GM12878 (cell line): ENCODE data around the gene NDUFS6. TPM values are rescaled to one million over a fixed set of nuclear protein-coding genes. Genes with fewer than 3 reads are reported as not detected.

ENCODE experiments used
- ATAC-seq: fragments of 200-7000 bp; cut with Tn5 transposase; 3 replicates; pipeline ENCODE4 v1.9.1; 2020; ENCODE audit warnings: mild to moderate bottlenecking, moderate library complexity
- BruUV-seq: library from RNA; stranded (reverse); fragments of 400-500 nt; replicated peaks from 2 replicates; lab custom pipeline; 2021; lab: Mats Ljungman, UMichigan
- CTCF ChIA-PET: fragments of 300-600 bp; sonication (Branson Sonifier 250); formaldehyde crosslinking; extraction: SDS; loops from one replicate; lab custom pipeline; 2021; ENCODE audit warnings: inconsistent platforms; lab: Yijun Ruan, JAX
- POLR2A ChIA-PET: fragments of 350-600 bp; formaldehyde crosslinking; extraction: SDS; loops from one replicate; lab custom pipeline; 2021; ENCODE audit warnings: inconsistent platforms; lab: Charles Lee
- RAD21 ChIA-PET: fragments of 300-600 bp; sonication (Branson Sonifier 250); formaldehyde crosslinking; loops from one replicate; lab custom pipeline; 2023; ENCODE audit warnings: antibody characterized with exemption; ENCODE audit not compliant: unreplicated experiment; lab: Charles Lee
- SMC1A ChIA-PET: fragments of 300-600 bp; sonication (Branson Sonifier 250); formaldehyde crosslinking; loops from one replicate; lab custom pipeline; 2023; ENCODE audit not compliant: unreplicated experiment, uncharacterized antibody; lab: Charles Lee
- DNase-seq: peaks from one replicate; pipeline ENCODE4 v3.0.0-alpha.2; 2011; ENCODE audit warnings: low read depth, low spot score
- FAIRE-seq: peaks from 3 replicates; lab custom pipeline; 2011; peaks lifted over from hg19 to GRCh38; lab: Jason Lieb, UNC
- H2AFZ ChIP-seq: 2 replicates; pipeline ENCODE4 v1.6.0; 2011; ENCODE audit warnings: low read depth, low read length, control low read depth; ENCODE audit not compliant: control insufficient read depth
- H3K27ac ChIP-seq: 2 replicates; pipeline ENCODE4 v1.5.1; 2011; ENCODE audit warnings: control low read depth; ENCODE audit not compliant: control insufficient read depth, insufficient read depth
- H3K27me3 ChIP-seq, 2 experiments: replicated peaks in 1 of 2; 2 replicates each; pipeline versions ENCODE4 v1.6.0 to v1.6.1; 2011; ENCODE audit warnings: low read length in 1 of 2; ENCODE audit not compliant: control insufficient read depth in 2 of 2, insufficient read depth in 2 of 2
- H3K36me3 ChIP-seq, 2 experiments: 2 replicates each; pipeline ENCODE4 v1.5.1; 2011; ENCODE audit warnings: low read length in 1 of 2; ENCODE audit not compliant: control insufficient read depth in 2 of 2, insufficient read depth in 2 of 2
- H3K4me1 ChIP-seq: 2 replicates; pipeline ENCODE4 v1.6.1; 2011; ENCODE audit warnings: mild to moderate bottlenecking, low read length, moderate library complexity, mixed read lengths; ENCODE audit not compliant: control insufficient read depth, insufficient read depth
- H3K4me2 ChIP-seq: 2 replicates; pipeline ENCODE4 v1.6.0; 2011; ENCODE audit warnings: control low read depth; ENCODE audit not compliant: control insufficient read depth, insufficient read depth
- H3K4me3 ChIP-seq: fragments of 200-600 bp; sonication (generic); 2 replicates; pipeline ENCODE4 v1.5.1; 2016
- H3K79me2 ChIP-seq: 2 replicates; pipeline ENCODE4 v1.6.0; 2011; ENCODE audit warnings: low read length; ENCODE audit not compliant: control insufficient read depth, insufficient read depth
- H3K9ac ChIP-seq: 2 replicates; pipeline ENCODE4 v1.8.0; 2011; ENCODE audit warnings: low read length, control low read depth, mixed read lengths; ENCODE audit not compliant: control insufficient read depth, insufficient read depth
- H3K9me3 ChIP-seq: replicated peaks from 3 replicates; pipeline ENCODE4 v1.5.1; 2011; ENCODE audit warnings: mild to moderate bottlenecking, low read length; ENCODE audit not compliant: control insufficient read depth, insufficient read depth
- H4K20me1 ChIP-seq: 2 replicates; pipeline ENCODE4 v1.6.0; 2011; ENCODE audit not compliant: control insufficient read depth, insufficient read depth
- EGR1 ChIP-seq, 2 experiments: IDR thresholded peaks; 1 replicate in 1 of 2; 2 replicates in 1 of 2; pipeline ENCODE4 v1.6.1; 2011 to 2012; ENCODE audit warnings: low read depth in 2 of 2, low read length in 2 of 2, borderline replicate concordance in 1 of 2, mild to moderate bottlenecking in 1 of 2, moderate library complexity in 1 of 2
- MYC ChIP-seq: IDR thresholded peaks from 2 replicates; pipeline ENCODE4 v1.6.1; 2011; ENCODE audit warnings: mild to moderate bottlenecking, low read length, moderate library complexity, inconsistent platforms; ENCODE audit not compliant: insufficient read depth, insufficient replicate concordance, insufficient read length, severe bottlenecking
- SIN3A ChIP-seq: IDR thresholded peaks from 2 replicates; pipeline ENCODE4 v1.6.1; 2012; ENCODE audit warnings: low read depth, low read length, improper control_type of control experiment
- SUPT20H ChIP-seq: IDR thresholded peaks from 2 replicates; pipeline ENCODE4 v1.6.1; 2011; ENCODE audit warnings: low read depth, mild to moderate bottlenecking, low read length, moderate library complexity, borderline replicate concordance; ENCODE audit not compliant: control insufficient read depth
- WGBS: methylation state at CpG from one replicate; pipeline ENCODE4 v1.1.6; 2016; ENCODE audit warnings: low lambda C conversion rate; ENCODE audit not compliant: insufficient replicate concordance, insufficient coverage; ENCODE audit errors: missing lambda C conversion rate; 5-methylcytosine and 5-hydroxymethylcytosine counted together
- in situ Hi-C: fragments of 300-500 bp; cut with MboI; formaldehyde crosslinking; loops from 9 replicates; pipeline ENCODE4 v1.14.3; 2018; ENCODE audit warnings: mixed read lengths
- intact Hi-C: fragments of 100-400 bp; cut with micrococcal nuclease; formaldehyde crosslinking; loops from one replicate; pipeline ENCODE4 v1.14.2; 2022; ENCODE audit not compliant: unreplicated experiment
- polyA plus RNA-seq, 11 experiments: library from polyadenylated mRNA; depleted of rRNA in 4 of 11; unstranded in 6 of 11; stranded (reverse) in 5 of 11; fragments of >200 nt; fragmentation: Nextera tagmentation in 4 of 11; fragmentation: Illumina TruSeq in 1 of 11; extraction: Ambion mirVana in 4 of 11; extraction: Trizol in 1 of 11; gene quantifications; 1 replicate in 1 of 11; 2 replicates in 10 of 11; pipeline versions ENCODE4 v1.2.1 to v1.2.3, GENCODE V29; 2011 to 2016; ENCODE audit warnings: inconsistent platforms in 2 of 11, missing spikeins in 2 of 11, low read depth in 1 of 11
- total RNA-seq, 4 experiments: library from RNA; depleted of rRNA in 3 of 4; stranded (reverse); fragments of >200 nt in 3 of 4; fragmentation: Illumina TruSeq in 1 of 4; extraction: Trizol in 1 of 4; gene quantifications; 2 replicates each; pipeline versions ENCODE4 v1.2.1 to v1.2.3, GENCODE V29; 2013 to 2021
- TF ChIP-seq, protein P1 (sequence below): IDR thresholded peaks from 2 replicates; pipeline ENCODE4 v1.6.1; 2012; ENCODE audit warnings: low read depth, low read length, improper control_type of control experiment
- TF ChIP-seq, protein P2 (sequence below): IDR thresholded peaks from 2 replicates; pipeline ENCODE4 v1.6.1; 2011; ENCODE audit warnings: borderline replicate concordance, low read depth, mild to moderate bottlenecking, moderate library complexity, low read length; ENCODE audit not compliant: insufficient read depth, poor library complexity, severe bottlenecking

Gene NDUFS6
- total and polyA plus RNA-seq, 10 of the 15 experiments (the other 5 are each of a cell fraction or from before 2014, with no cell fraction given): 20.7 to 213 (median 58.3) TPM

DNA sequence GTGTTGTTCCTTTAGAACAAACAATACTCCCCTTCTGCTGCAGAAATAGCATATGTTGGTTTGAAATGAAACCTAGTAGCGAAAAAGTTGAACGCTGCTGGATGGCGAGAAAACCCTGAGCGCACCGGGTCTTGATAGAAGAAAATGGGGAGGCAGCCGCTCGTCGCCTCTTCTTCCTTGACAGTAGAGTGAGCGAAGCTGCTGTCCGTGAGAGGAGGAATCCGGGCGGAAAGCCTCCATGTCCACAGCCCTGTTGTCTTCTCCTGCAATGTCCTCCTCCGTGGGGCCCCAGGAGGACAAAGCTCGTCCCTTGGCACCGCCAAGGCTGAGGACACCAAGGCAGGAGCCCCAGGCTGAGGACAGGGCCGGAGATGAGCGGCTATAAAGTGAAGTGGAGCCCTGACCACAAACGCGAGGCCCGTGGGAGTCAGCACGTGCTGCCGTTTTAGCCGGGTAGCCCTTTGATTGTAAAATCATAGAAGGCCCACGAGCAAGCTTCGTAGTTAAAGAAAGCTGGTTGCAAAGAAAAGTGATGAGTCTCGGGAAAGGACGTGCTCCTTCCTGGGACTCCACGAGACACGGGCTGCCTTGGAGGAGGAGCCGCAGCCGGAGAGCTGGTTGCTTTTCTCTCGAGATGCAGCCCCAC lies 37.1 kb upstream of the NDUFS6 start:
- no peak overlapping the region for H3K27ac ChIP-seq
- TF ChIP-seq MYC (no peak), EGR1 (IDR thresholded peaks at IDR 0.05; ENCODE audit: borderline replicate concordance in 1 of 2, low read depth in 2 of 2, low read length in 2 of 2) (no peak), SIN3A (no peak), SUPT20H (no peak)
- TF ChIP-seq, protein P1, sequence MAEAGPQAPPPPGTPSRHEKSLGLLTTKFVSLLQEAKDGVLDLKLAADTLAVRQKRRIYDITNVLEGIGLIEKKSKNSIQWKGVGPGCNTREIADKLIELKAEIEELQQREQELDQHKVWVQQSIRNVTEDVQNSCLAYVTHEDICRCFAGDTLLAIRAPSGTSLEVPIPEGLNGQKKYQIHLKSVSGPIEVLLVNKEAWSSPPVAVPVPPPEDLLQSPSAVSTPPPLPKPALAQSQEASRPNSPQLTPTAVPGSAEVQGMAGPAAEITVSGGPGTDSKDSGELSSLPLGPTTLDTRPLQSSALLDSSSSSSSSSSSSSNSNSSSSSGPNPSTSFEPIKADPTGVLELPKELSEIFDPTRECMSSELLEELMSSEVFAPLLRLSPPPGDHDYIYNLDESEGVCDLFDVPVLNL: no peak
- TF ChIP-seq, protein P2, sequence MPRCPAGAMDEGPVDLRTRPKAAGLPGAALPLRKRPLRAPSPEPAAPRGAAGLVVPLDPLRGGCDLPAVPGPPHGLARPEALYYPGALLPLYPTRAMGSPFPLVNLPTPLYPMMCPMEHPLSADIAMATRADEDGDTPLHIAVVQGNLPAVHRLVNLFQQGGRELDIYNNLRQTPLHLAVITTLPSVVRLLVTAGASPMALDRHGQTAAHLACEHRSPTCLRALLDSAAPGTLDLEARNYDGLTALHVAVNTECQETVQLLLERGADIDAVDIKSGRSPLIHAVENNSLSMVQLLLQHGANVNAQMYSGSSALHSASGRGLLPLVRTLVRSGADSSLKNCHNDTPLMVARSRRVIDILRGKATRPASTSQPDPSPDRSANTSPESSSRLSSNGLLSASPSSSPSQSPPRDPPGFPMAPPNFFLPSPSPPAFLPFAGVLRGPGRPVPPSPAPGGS: no peak
- TF ChIP-seq, all 136 proteins: peak for 0
- 55% methylated on average over 32 of the region's 32 CpGs for WGBS
- SMC1A ChIA-PET: interaction anchor here (0.6 to 1.9 kb wide), 7 partner anchors 8 to 273 kb away, joined by 3 to 7 read pairs (median 5); partner anchors contain the start of gene NDUFS6
- Histone ChIP-seq H3K9me3 (no peaks in the 10 kb centered on the region; the same call in 2 of the 3 replicates), H2AFZ (no peak overlapping the region), H3K4me3 (no peak overlapping the region), H3K4me2 (no peak overlapping the region), H3K9ac (no peak overlapping the region), H4K20me1 (no peaks in the 10 kb centered on the region), H3K4me1 (no peaks in the 10 kb centered on the region), H3K36me3 (no peaks in the 10 kb centered on the region), H3K79me2 (no peaks in the 10 kb centered on the region), H3K27me3 (peaks cover 0 to 3% of the 10 kb centered on the region in 2 experiments; a peak in 2 of 4 replicates)
- BruUV-seq: no TSS peak
- intact Hi-C loops: loop anchor here (1.0 to 5.0 kb wide), 3 partner anchors 38 to 275 kb away; partner anchors contain the start of gene NDUFS6
- FAIRE-seq (no peak), DNase-seq (no peak), ATAC-seq (no peak)
- CTCF ChIA-PET: interaction anchor here (0.7 to 3.0 kb wide), 18 partner anchors 9 to 282 kb away, joined by 3 to 20 read pairs (median 4); partner anchors contain the start of gene NDUFS6
- POLR2A ChIA-PET: no interaction called here
- RAD21 ChIA-PET: interaction anchor here (0.5 to 3.9 kb wide), 5 partner anchors 34 to 275 kb away, joined by 3 to 12 read pairs (median 4); partner anchors contain the start of gene NDUFS6
- in situ Hi-C loops: no loop called here
